Suppressor macrophage treated with lipopolysaccharide for 1 hour (primary cell): ENCODE results near the gene CNDP1.
A peak's percentile ranks its signal among the peaks of the same experiment; 100 is the strongest.
"Not testable (repeated sequence)": the region's sequence is repeated elsewhere in the genome, so short reads cannot be mapped to it uniquely, and the experiment has no call there.

Experiments
- DNase-seq, 3 donors: peaks; one replicate each; pipeline ENCODE4 v3.0.0-alpha.2; 2020 to 2022

Gene CNDP1

GRCh38 chr18:74549591-74550104, 15.3 kb downstream of the CNDP1 start:
- DNase-seq = no peak

DNA sequence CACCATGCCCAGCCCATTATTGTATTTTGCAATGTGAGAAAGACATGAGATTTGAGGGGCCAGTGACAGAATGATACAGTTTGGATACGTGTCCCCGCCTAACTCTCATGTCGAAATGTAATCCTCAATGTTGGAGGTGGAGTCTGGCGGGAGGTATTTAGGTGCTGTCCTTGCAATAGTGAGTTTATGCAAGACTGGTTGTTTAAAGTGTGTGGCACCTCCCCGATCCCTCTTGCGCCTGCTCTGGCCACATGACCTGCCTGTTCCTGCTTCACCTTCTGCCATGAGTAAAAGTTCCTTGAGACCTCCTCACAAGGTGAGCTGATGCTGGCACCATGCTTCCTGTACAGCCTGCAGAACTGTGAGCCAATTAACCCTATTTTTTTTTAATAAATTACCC, 16.6 kb downstream of the CNDP1 start:
- DNase-seq = no peak

DNA sequence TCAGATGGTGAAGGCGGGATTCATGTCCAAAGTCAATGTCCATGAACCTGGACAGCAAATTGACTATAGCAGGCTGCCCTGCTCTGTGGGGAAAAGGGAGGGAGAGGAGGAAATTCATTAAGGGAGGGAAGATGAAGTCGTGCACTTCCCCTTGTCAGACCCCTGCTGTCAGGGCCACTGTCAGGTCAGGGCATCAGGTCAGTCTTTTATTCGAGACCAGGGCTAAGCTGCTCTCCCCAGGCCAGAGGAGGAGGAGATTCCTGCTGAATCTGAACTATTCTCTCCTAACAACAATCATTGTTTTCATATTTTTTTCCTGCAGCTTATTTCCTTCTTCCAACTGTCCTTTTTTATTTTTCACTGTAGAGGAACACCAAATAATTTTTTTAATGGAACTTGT, 17.2 kb downstream of the CNDP1 start:
- DNase-seq = no peak

- DNase-seq = peak; percentile 89 to 93 (median 92)
Observed at GRCh38 chr18:74551936-74552555, 17.7 kb downstream of the CNDP1 start.

DNA sequence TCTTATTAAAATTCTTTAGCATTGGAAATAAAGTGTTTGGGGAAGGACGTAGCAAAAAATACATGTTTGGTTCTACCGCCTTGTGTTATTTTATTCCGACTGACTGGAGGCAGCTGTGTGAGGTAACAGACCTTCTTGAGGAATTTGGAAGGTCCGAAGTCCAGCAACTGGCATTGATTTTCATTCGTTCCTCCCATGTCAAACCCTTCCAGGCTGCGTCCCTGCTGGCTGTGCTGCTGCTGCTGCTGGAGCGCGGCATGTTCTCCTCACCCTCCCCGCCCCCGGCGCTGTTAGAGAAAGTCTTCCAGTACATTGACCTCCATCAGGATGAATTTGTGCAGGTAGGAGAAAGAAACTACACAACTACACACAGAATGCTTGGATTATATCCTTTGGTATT, 21.8 kb downstream of the CNDP1 start:
- DNase-seq = no peak

DNA sequence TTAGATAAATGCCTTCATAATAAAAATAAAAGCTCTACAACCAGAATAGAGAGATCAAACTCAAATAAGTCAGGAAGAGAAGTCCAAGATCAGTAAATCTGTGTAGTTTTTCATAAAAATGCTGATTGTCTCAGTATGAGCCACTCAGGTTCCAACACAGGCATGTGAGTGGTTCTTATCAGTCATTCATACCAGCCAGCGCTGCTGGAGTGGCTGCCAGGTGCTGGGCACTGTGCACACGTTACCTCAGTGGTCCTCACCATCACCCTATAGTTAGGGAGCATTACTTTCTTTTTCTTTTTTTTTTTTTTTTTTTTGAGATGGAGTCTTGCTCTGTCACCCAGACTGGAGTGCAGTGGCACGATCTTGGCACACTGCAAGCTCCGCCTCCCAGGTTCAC, 23.8 kb downstream of the CNDP1 start:
- no peak for DNase-seq

- no peak for DNase-seq
Observed at GRCh38 chr18:74562131-74562730, 27.9 kb downstream of the CNDP1 start.

DNA sequence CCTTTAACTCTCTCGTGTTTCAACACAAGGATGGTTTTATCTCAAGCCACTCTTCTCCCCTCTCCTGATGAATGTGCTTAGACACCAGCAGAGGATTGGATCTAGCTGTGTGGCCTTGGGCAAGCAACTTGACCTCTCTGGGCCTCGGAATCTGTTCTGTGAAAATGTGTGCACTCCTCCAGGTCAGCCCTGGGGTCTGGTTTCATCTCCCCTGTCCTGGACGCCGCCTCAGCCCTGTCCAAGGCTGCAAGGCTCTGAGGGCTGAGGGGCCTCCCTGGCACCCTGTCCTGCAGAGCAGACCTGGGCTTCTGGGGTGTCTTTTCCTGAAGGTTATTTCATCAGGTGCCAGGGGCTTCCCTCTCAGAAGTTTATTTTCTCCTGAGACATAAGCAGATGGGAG, 28.5 kb downstream of the CNDP1 start:
- no peak for DNase-seq

GRCh38 chr18:74563999-74564398, 29.7 kb downstream of the CNDP1 start:
- DNase-seq = no peak

DNA sequence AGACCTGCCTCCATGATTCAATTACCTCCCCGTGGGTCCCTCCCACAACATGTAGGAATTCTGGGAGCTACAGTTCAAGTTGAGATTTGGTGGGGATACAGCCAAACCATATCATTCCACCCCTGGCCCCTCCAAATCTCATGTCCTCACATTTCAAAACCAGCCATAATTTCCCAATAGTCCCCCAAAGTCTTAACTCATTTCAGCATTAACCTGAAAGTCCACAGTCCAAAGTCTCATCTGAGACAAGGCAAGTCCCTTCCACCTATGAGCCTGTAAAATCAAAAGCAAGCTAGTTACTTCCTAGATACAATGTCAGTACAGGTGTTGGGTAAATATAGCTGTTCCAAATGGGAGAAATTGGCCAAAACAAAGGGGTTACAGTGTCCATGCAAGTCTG, 30.9 kb downstream of the CNDP1 start:
- DNase-seq = not testable (repeated sequence)

- not testable (repeated sequence) for DNase-seq
Observed at GRCh38 chr18:74565993-74566392, 31.7 kb downstream of the CNDP1 start.

- peak; percentile 74 to 89 (median 87) for DNase-seq
Observed at GRCh38 chr18:74567822-74568221, 33.5 kb downstream of the CNDP1 start.

DNA sequence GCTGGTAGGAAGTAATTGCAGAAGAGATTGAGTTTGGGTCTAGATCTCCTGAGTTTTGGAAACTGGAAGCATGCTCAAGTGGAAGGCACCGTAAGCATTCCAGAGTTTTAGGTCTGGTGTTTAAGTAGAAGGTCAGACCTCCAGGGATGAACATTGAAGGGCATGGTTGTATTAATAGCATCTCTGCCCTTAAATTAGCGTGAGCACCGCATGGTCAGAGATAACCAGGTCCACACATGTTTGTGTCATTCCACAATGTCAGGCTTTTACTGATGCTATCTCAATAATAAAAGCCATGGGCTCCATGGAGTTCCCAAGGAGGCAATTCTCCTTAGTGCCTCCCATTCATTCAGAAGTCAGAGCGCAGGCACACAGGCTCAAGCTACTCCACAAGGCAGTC, 35.1 kb downstream of the CNDP1 start:
- no peak for DNase-seq

GRCh38 chr18:74570266-74570665, 36.0 kb downstream of the CNDP1 start:
- no peak for DNase-seq

GRCh38 chr18:74571895-74572680, 37.8 kb downstream of the CNDP1 start:
- no peak for DNase-seq

DNA sequence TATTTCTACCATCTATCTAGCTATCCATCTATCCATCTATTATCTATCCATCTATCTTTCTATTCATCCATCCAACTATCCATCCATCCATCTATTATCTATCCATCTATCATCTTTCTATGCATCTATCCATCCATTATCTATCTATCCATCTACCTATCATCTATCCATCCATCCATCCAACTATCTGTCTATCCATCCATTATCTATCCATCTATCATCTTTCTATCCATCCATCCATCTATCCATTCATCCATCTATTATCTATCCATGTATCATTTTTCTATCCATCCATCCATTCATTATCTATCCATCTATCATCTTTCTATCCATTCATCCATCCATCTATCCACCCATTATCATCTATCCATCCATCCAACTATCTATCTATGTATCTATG, 38.8 kb downstream of the CNDP1 start:
- DNase-seq = no peak

DNA sequence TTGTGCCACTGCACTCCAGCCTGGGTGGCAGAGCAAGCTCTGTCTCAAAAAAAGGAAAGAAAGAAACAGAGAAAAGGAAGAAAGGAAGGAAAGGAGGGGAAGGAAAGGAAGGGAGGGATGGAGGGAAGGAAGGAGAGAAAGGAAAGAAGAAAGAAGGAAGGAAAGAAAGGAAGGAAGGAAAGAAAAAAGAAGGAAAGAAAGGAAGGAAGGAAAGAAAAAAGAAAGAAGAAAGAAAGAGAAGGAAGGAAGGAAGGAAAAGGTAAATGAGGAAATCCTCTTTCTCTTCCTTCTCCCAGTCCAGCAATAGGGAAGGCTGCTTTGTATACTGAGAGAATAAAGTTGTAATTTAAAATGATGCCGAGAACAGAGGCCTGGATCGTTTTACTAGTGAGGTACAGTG, 40.6 kb downstream of the CNDP1 start:
- DNase-seq = no peak

GRCh38 chr18:74577019-74577418, 42.7 kb downstream of the CNDP1 start:
- DNase-seq = no peak

GRCh38 chr18:74579496-74580065, 45.3 kb downstream of the CNDP1 start:
- DNase-seq = no peak

DNA sequence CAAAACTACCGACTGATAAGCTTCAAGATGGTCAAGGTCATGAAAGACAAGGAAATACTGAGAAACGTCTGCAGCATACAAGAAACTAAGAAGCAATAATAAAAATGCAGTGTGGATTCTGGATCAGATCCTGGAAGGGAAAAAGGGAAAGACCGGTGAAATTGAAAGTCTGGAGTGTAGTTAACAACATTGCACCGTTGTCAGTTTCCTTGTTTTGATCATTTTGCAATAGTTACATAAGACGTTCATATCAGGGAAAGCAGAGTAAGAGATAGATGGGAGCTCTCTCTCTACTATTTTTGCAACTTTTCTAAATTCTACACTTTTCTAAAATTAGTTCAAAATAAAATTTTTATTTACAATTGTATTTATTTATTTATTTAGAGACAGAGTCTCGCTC, 48.3 kb downstream of the CNDP1 start:
- no peak for DNase-seq

GRCh38 chr18:74587441-74587840, 53.1 kb downstream of the CNDP1 start:
- peak in 1 of 3 donors; percentile 31 for DNase-seq

- DNase-seq = peak; percentile 73 to 83 (median 81)
Observed at GRCh38 chr18:74589021-74589420, 54.7 kb downstream of the CNDP1 start.

GRCh38 chr18:74589811-74590210, 55.5 kb downstream of the CNDP1 start:
- DNase-seq = peak; percentile 33 to 73 (median 69)

- DNase-seq = peak; percentile 37 to 89 (median 87)
Observed at GRCh38 chr18:74590671-74591070, 56.4 kb downstream of the CNDP1 start.
